ENCODE results near the gene MAGI2. TPM values are rescaled to one million over a fixed set of nuclear protein-coding genes. Genes with fewer than 3 reads are reported as not detected.

MAGI2 gene
- total and polyA plus RNA-seq, 2 of the 13 experiments (the other 11 are each of a cell fraction or from before 2014, with no cell fraction given), result 1.5 to 3.8 TPM

GRCh38 chr7:79307376-79307775 is 146.1 kb downstream of the MAGI2 start:
- Histone ChIP-seq H3K79me2 (ENCODE audit: insufficient read depth, low read length) (no peaks in the 10 kb centered on the region), H2AFZ (ENCODE audit: low read length) (no peak overlapping the region), H3K27me3 (ENCODE audit: control insufficient read depth in 1 of 2, insufficient read depth in 2 of 2, low read length in 2 of 2) (no peaks in the 10 kb centered on the region), H3K36me3 (replicated peaks in 1 of 2; ENCODE audit: control insufficient read depth in 1 of 2, insufficient read depth in 2 of 2, low read length in 2 of 2) (no peaks in the 10 kb centered on the region), H3K27ac (ENCODE audit: extremely low read length, insufficient read depth, low read length) (no peak overlapping the region), H3K9me3 (ENCODE audit: low read length) (no peaks in the 10 kb centered on the region), H3K4me2 (ENCODE audit: low read depth, low read length) (no peak overlapping the region), H4K20me1 (ENCODE audit: insufficient read depth, low read length) (no peaks in the 10 kb centered on the region), H3K4me3 (replicated peaks in 1 of 3; ENCODE audit: insufficient read depth in 1 of 3, low read depth in 2 of 3, low read length in 3 of 3) (no peak overlapping the region), H3K4me1 (ENCODE audit: insufficient read depth, low read length) (peaks cover 5% of the 10 kb centered on the region; the same call in 1 of the 2 replicates), H3K9ac (ENCODE audit: insufficient read depth, low read depth, low read length) (no peak overlapping the region)
- no peak for FAIRE-seq
- DNase-seq (ENCODE audit: low spot score), result no peak
- in situ Hi-C loops (cut with HindIII; ENCODE audit: extremely low pct_ligation_motif_present, low pct_unique_long_range_greater_than_20kb), result loop anchor here (25.0 kb wide), 1 partner anchor 705 kb away; no protein-coding TSS in a partner anchor
- ATAC-seq, result no peak
- ChIA-PET CTCF (ENCODE audit: low intra/inter-chr PET ratio, low total read pairs) (no interaction called here), POLR2A (no interaction called here)
- WGBS (ENCODE audit: low lambda C conversion rate), result 76% methylated on average over 3 of the region's 3 CpGs
- BruUV-seq (replicated peaks), result no TSS peak
- no peak for TF ChIP-seq PBX2 (CRISPR knock-in tag; IDR thresholded peaks at IDR 0.05)
- TF ChIP-seq, protein P1, sequence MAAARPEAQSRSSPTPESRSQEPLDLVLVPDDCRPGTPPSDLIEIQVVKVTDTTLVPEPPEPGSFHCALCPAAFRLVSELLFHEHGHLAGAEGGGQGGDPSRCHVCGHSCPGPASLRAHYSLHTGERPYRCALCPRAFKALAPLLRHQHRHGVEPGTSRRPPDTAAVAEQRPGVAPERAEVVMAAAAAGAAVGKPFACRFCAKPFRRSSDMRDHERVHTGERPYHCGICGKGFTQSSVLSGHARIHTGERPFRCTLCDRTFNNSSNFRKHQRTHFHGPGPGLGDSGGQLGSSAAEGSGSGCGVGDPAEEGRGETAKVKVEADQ (CRISPR knock-in tag; IDR thresholded peaks at IDR 0.05; ENCODE audit: borderline replicate concordance), result no peak
- no peak for TF ChIP-seq RFXANK (CRISPR knock-in tag; IDR thresholded peaks at IDR 0.05)
- no peak for TF ChIP-seq E2F5 (CRISPR knock-in tag; conservative IDR thresholded peaks at IDR 0.05)
- no peak for TF ChIP-seq ZZZ3 (CRISPR knock-in tag; IDR thresholded peaks at IDR 0.05; ENCODE audit: borderline replicate concordance)
- no peak for TF ChIP-seq HINFP (CRISPR knock-in tag; IDR thresholded peaks at IDR 0.05; ENCODE audit: low read depth)
- TF ChIP-seq ATM (IDR thresholded peaks at IDR 0.05; ENCODE audit: borderline replicate concordance), result no peak
- no peak for TF ChIP-seq MXD1 (CRISPR knock-in tag; IDR thresholded peaks at IDR 0.05)
- TF ChIP-seq TMF1 (CRISPR knock-in tag; IDR thresholded peaks at IDR 0.05; ENCODE audit: low read depth), result no peak
- intact Hi-C loops (cut with micrococcal nuclease; ENCODE audit: unreplicated experiment), result no loop called here
